ENCODE measurements around the gene ZNF181. TPM values are rescaled to one million over a fixed set of nuclear protein-coding genes. Genes with fewer than 3 reads are reported as not detected.

ZNF181 gene
- total RNA-seq, 4 donors from 2014 or later, result 5.4 to 16.8 (median 12.1) TPM

- intact Hi-C loops (cut with DNase I; ENCODE audit: low total_unique reads), result loop anchor here (10.0 kb wide), 2 partner anchors 81 to 941 kb away; no protein-coding TSS in a partner anchor
Measured at GRCh38 chr19:34715357-34715756, 18.7 kb upstream of the ZNF181 start.

DNA sequence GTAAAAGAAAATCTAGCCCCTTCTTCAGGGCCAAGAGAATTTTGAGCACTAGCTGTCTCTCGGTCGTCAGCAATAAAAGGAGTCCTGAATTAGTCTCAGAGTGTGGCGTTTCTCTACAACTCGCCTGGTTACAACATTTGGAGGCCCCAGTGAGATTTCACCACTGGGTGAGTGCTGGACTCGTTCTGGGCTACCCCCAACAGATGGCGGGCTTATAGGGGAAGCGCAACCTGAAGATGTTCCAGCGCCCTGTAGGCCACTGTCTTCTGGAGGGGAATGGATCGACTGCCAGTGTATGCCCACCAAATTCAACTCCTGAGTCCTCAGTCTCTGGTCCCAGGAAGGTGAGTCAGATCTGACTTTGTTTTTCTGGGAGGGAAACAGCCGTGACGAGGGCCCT lies 11.7 kb upstream of the ZNF181 start:
- intact Hi-C loops (cut with DNase I; ENCODE audit: low total_unique reads), result no loop called here

More at GRCh38 chr19:34715357-34715756, 18.7 kb upstream of the ZNF181 start:
- TF ChIP-seq CTCF (IDR thresholded peaks at IDR 0.05) (no peak), POLR2A (IDR thresholded peaks at IDR 0.05) (no peak)
- DNase-seq (ENCODE audit: low spot score in 2 of 2), result no peak
- no peak overlapping the region for H3K4me3 ChIP-seq (ENCODE audit: low read depth, poor library complexity, severe bottlenecking)

GRCh38 chr19:34725400-34725799 lies 8.6 kb upstream of the ZNF181 start:
- DNase-seq (ENCODE audit: low spot score in 2 of 2), result no peak
- WGBS, 2 donors, result 29 to 30% methylated on average over 6 of the region's 6 CpGs
- H3K4me3 ChIP-seq (ENCODE audit: low read depth, poor library complexity, severe bottlenecking), result no peak overlapping the region
- intact Hi-C loops (cut with DNase I; ENCODE audit: low total_unique reads), result no loop called here
- TF ChIP-seq CTCF (IDR thresholded peaks at IDR 0.05), result no peak
- no peak for TF ChIP-seq POLR2A (IDR thresholded peaks at IDR 0.05)

More for the DNA sequence above, 11.7 kb upstream of the ZNF181 start:
- H3K4me3 ChIP-seq (ENCODE audit: low read depth, poor library complexity, severe bottlenecking), result no peak overlapping the region
- no peak for DNase-seq (ENCODE audit: low spot score in 2 of 2)
- WGBS, 2 donors, result 49 to 53% methylated on average over 11 of the region's 11 CpGs
- TF ChIP-seq POLR2A (IDR thresholded peaks at IDR 0.05) (no peak), CTCF (IDR thresholded peaks at IDR 0.05) (no peak)

GRCh38 chr19:34731019-34731829 lies 2.8 kb upstream of the ZNF181 start:
- intact Hi-C loops (cut with DNase I; ENCODE audit: low total_unique reads), result no loop called here
- TF ChIP-seq POLR2A (IDR thresholded peaks at IDR 0.05) (no peak), CTCF (IDR thresholded peaks at IDR 0.05) (no peak)
- 78 to 92% methylated on average over 11 of the region's 11 CpGs for WGBS, 2 donors

GRCh38 chr19:34731964-34732363 lies 2.1 kb upstream of the ZNF181 start:
- 76 to 80% methylated on average over 6 to 7 of the region's 7 CpGs for WGBS, 2 donors
- TF ChIP-seq CTCF (IDR thresholded peaks at IDR 0.05) (no peak), POLR2A (IDR thresholded peaks at IDR 0.05) (no peak)
- intact Hi-C loops (cut with DNase I; ENCODE audit: low total_unique reads), result no loop called here

More at GRCh38 chr19:34731019-34731829, 2.8 kb upstream of the ZNF181 start:
- DNase-seq (ENCODE audit: low spot score in 2 of 2), result no peak
- H3K4me3 ChIP-seq (ENCODE audit: low read depth, poor library complexity, severe bottlenecking), result no peak overlapping the region

More at GRCh38 chr19:34731964-34732363, 2.1 kb upstream of the ZNF181 start:
- H3K4me3 ChIP-seq (ENCODE audit: low read depth, poor library complexity, severe bottlenecking), result no peak overlapping the region
- DNase-seq (ENCODE audit: low spot score in 2 of 2), result no peak
